Astrocyte (in vitro differentiated cells and primary cell): Measurements from ENCODE around the gene FOLR2. TPM values are rescaled to one million over a fixed set of nuclear protein-coding genes. Genes with fewer than 3 reads are reported as not detected.

Experiments used
- DNase-seq: peaks from one replicate; pipeline ENCODE4 v3.0.0-alpha.2; 2010; ENCODE audit warnings: low read depth
- FAIRE-seq: peaks from 2 replicates; lab custom pipeline; 2011; peaks lifted over from hg19 to GRCh38; lab: Jason Lieb, UNC
- H2AFZ ChIP-seq: 2 replicates; pipeline ENCODE4 v1.6.0; 2012; ENCODE audit warnings: low read depth, low read length, inconsistent platforms
- H3K27ac ChIP-seq: 2 replicates; pipeline ENCODE4 v1.5.1; 2011; ENCODE audit warnings: low read depth, low read length, inconsistent platforms
- H3K27me3 ChIP-seq: 2 replicates; pipeline ENCODE4 v1.6.0; 2011; ENCODE audit warnings: low read length, inconsistent platforms; ENCODE audit not compliant: insufficient read depth
- H3K36me3 ChIP-seq: 2 replicates; pipeline ENCODE4 v1.5.1; 2011; ENCODE audit warnings: low read length, inconsistent platforms; ENCODE audit not compliant: insufficient read depth
- H3K4me1 ChIP-seq: 2 replicates; pipeline ENCODE4 v1.5.1; 2011; ENCODE audit warnings: low read length, inconsistent platforms; ENCODE audit not compliant: insufficient read depth
- H3K4me2 ChIP-seq: 2 replicates; pipeline ENCODE4 v1.6.0; 2012; ENCODE audit warnings: low read length, inconsistent platforms
- H3K4me3 ChIP-seq: 2 replicates; pipeline ENCODE4 v1.5.1; 2011; ENCODE audit warnings: low read depth, mild to moderate bottlenecking, low read length, inconsistent platforms; ENCODE audit not compliant: insufficient read depth
- H3K79me2 ChIP-seq: 2 replicates; pipeline ENCODE4 v1.6.0; 2012; ENCODE audit warnings: mild to moderate bottlenecking, low read length, inconsistent platforms; ENCODE audit not compliant: insufficient read depth
- H3K9ac ChIP-seq: 2 replicates; pipeline ENCODE4 v1.6.0; 2012; ENCODE audit warnings: mild to moderate bottlenecking, low read length, inconsistent platforms
- H3K9me3 ChIP-seq: 2 replicates; pipeline ENCODE4 v1.5.1; 2012; ENCODE audit warnings: low read depth, mild to moderate bottlenecking, low read length, inconsistent platforms; ENCODE audit not compliant: insufficient read depth
- H4K20me1 ChIP-seq: 2 replicates; pipeline ENCODE4 v1.6.0; 2012; ENCODE audit warnings: low read length, inconsistent platforms; ENCODE audit not compliant: insufficient read depth
- H3K27ac Mint-ChIP-seq: one replicate; pipeline ENCODE4 v1.8.0; 2021; ENCODE audit warnings: mild to moderate bottlenecking, mixed read lengths; ENCODE audit not compliant: unreplicated experiment
- H3K27me3 Mint-ChIP-seq: one replicate; pipeline ENCODE4 v1.8.0; 2021; ENCODE audit warnings: low read depth, mixed read lengths; ENCODE audit not compliant: unreplicated experiment
- H3K36me3 Mint-ChIP-seq: one replicate; pipeline ENCODE4 v1.8.0; 2021; ENCODE audit warnings: low read depth, mixed read lengths; ENCODE audit not compliant: unreplicated experiment
- H3K4me1 Mint-ChIP-seq: one replicate; pipeline ENCODE4 v1.8.0; 2021; ENCODE audit warnings: low read depth, mixed read lengths; ENCODE audit not compliant: unreplicated experiment
- H3K4me3 Mint-ChIP-seq: one replicate; pipeline ENCODE4 v1.8.0; 2021; ENCODE audit warnings: mild to moderate bottlenecking, moderate library complexity, mixed read lengths; ENCODE audit not compliant: unreplicated experiment
- H3K9me3 Mint-ChIP-seq: one replicate; pipeline ENCODE4 v1.8.0; 2021; ENCODE audit warnings: mild to moderate bottlenecking, mixed read lengths; ENCODE audit not compliant: unreplicated experiment
- CTCF ChIP-seq: IDR thresholded peaks from 2 replicates; pipeline ENCODE4 v1.5.1; 2011; ENCODE audit warnings: low read depth, mild to moderate bottlenecking, inconsistent platforms, low read length, moderate library complexity; ENCODE audit not compliant: insufficient read depth
- EZH2 ChIP-seq: IDR thresholded peaks from 2 replicates; pipeline ENCODE4 v1.6.1; 2012; ENCODE audit warnings: mild to moderate bottlenecking, low read length, inconsistent platforms; ENCODE audit not compliant: insufficient read depth
- total RNA-seq: library from RNA; stranded (reverse); gene quantifications from 2 replicates; pipeline ENCODE4 v1.2.1, GENCODE V29; 2021

The FOLR2 gene
- total RNA-seq, 1 donor from 2014 or later, result not detected

GRCh38 chr11:72208281-72208680 is 8.3 kb upstream of the FOLR2 start:
- peaks cover 6% of the 10 kb centered on the region for H3K27me3 ChIP-seq
- H4K20me1 ChIP-seq, result no peaks in the 10 kb centered on the region
- H3K9me3 ChIP-seq, result no peaks in the 10 kb centered on the region
- no peak overlapping the region for H3K9ac ChIP-seq
- H3K4me1 ChIP-seq, result no peaks in the 10 kb centered on the region
- no peak overlapping the region for H3K4me2 ChIP-seq
- no peak overlapping the region for H2AFZ ChIP-seq
- FAIRE-seq, result no peak
- no peak overlapping the region for H3K4me3 ChIP-seq
- peaks cover 2% of the 10 kb centered on the region for H3K36me3 Mint-ChIP-seq
- no peak overlapping the region for H3K27ac ChIP-seq
- no peaks in the 10 kb centered on the region for H3K4me1 Mint-ChIP-seq
- no peaks in the 10 kb centered on the region for H3K79me2 ChIP-seq
- H3K27me3 Mint-ChIP-seq, result peaks cover 2% of the 10 kb centered on the region
- no peak for DNase-seq
- H3K4me3 Mint-ChIP-seq, result no peak overlapping the region
- H3K36me3 ChIP-seq, result no peaks in the 10 kb centered on the region
- TF ChIP-seq CTCF, result no peak
- no peak overlapping the region for H3K27ac Mint-ChIP-seq
- H3K9me3 Mint-ChIP-seq, result peaks cover 15% of the 10 kb centered on the region

DNA sequence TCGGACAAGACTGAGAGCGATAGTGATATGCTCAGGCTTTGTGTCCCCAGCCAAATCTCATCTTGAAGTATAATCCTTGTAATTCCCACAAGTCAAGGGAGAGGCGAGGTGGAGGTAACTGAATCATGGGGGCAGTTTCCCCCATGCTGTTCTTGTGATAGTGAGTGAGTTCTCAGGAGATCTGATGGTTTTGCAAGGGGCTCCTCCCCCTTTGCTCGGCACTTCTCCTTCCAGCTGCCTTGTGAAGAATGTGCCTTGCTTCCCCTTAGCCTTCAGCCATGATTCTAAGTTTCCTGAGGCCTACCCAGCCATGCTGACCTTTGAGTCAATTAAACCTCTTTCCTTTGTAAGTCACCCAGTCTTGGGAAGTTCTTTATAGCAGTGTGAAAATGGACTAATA is 7.5 kb upstream of the FOLR2 start:
- H3K27ac Mint-ChIP-seq, result no peak overlapping the region
- H3K4me1 Mint-ChIP-seq, result no peaks in the 10 kb centered on the region
- Histone ChIP-seq H3K4me2 (no peak overlapping the region), H3K4me1 (no peaks in the 10 kb centered on the region), H3K79me2 (no peaks in the 10 kb centered on the region), H2AFZ (no peak overlapping the region), H3K9ac (no peak overlapping the region), H3K36me3 (no peaks in the 10 kb centered on the region), H3K27me3 (peaks cover 7% of the 10 kb centered on the region), H3K9me3 (no peaks in the 10 kb centered on the region), H4K20me1 (no peaks in the 10 kb centered on the region), H3K27ac (no peak overlapping the region), H3K4me3 (no peak overlapping the region)
- H3K4me3 Mint-ChIP-seq, result no peak overlapping the region
- peaks cover 15% of the 10 kb centered on the region for H3K9me3 Mint-ChIP-seq
- peaks cover 6% of the 10 kb centered on the region for H3K27me3 Mint-ChIP-seq
- DNase-seq, result no peak
- H3K36me3 Mint-ChIP-seq, result peaks cover 2% of the 10 kb centered on the region
- no peak for FAIRE-seq
- no peak for TF ChIP-seq CTCF
- no peak for TF ChIP-seq EZH2

- Histone ChIP-seq H4K20me1 (no peaks in the 10 kb centered on the region), H3K4me2 (no peak overlapping the region), H3K4me1 (peaks cover 5% of the 10 kb centered on the region), H3K9ac (no peak overlapping the region), H2AFZ (no peak overlapping the region), H3K36me3 (no peaks in the 10 kb centered on the region), H3K27ac (no peak overlapping the region), H3K27me3 (peaks cover 22% of the 10 kb centered on the region), H3K9me3 (no peaks in the 10 kb centered on the region), H3K79me2 (no peaks in the 10 kb centered on the region), H3K4me3 (no peak overlapping the region)
- Mint-ChIP-seq H3K36me3 (no peaks in the 10 kb centered on the region), H3K9me3 (peaks cover 4% of the 10 kb centered on the region), H3K4me1 (peaks cover 2% of the 10 kb centered on the region), H3K27me3 (peaks cover 38% of the 10 kb centered on the region), H3K4me3 (no peak overlapping the region), H3K27ac (no peak overlapping the region)
- no peak for FAIRE-seq
- DNase-seq, result no peak
- TF ChIP-seq EZH2 (no peak), CTCF (no peak)
These were observed 1.2 kb downstream of the FOLR2 start for GRCh38 chr11:72217841-72218240.
